ENCODE measurements around the gene DYNLT3.
A peak's percentile ranks its signal among the peaks of the same experiment; 100 is the strongest.

DYNLT3 gene, protein sequence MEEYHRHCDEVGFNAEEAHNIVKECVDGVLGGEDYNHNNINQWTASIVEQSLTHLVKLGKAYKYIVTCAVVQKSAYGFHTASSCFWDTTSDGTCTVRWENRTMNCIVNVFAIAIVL

DNA sequence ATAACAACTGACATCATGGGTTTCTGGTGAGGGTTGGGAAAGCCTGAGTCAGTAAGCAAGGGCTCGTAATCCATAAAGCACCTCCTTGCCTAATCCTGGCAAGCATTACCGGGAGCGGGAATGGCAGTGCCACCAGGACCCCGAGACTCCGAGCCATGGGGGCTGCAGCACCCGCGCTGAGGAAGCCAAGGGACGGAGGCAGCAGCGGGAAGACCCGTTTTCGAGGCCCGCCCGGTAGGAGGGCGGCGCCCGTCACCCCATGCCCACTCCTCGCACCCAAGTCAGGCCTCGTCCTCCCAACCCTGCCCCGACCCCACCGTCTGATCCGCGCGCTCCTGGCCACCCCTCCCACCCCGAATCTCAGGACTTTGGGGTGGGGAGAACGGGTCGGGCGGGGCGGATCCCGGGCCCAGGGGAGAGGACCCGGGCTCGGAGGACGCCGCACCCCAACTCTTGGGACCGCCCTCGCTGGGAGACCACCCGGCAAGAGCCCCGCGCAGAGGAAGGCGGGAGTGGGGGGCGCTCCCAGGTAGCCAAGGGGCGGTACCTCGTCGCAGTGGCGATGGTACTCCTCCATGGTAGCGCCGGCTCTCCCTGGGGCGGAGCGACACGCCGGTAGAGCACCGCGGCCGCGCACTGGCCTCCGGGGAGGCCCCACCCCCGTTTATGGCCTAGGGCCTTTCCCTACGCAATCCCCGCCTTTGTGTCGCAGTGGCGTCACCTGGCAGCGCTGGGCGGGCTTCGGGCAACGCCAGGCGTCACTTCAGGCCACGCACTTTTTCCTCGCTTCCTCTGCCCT lies at the start of gene DYNLT3:
DYNLT3 (minus strand) TSS at position 638 of the 799 bp plus-strand sequence; CDS start at position 577, 61 bp downstream.
- DNase-seq, result peak; percentile 56

DNA sequence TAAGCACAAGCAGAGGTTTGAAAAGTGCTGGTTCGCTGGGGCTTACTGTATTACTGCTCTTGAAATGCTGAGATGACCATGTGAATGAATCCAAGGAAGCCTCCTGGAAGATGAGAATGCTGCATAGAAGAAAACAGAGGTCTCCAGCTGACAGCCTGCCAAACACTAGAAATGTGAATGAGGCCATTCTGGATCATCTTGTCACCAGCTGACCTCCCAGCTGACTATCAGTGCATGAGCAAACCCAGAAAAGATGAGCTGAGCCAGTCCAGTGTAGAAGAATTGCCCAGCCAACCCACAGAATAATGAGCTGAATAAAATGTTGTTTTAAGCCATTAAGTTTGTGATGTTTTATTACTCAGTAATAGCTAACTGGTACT lies 49.1 kb upstream of the DYNLT3 start:
- DNase-seq, result peak; percentile 1

DNA sequence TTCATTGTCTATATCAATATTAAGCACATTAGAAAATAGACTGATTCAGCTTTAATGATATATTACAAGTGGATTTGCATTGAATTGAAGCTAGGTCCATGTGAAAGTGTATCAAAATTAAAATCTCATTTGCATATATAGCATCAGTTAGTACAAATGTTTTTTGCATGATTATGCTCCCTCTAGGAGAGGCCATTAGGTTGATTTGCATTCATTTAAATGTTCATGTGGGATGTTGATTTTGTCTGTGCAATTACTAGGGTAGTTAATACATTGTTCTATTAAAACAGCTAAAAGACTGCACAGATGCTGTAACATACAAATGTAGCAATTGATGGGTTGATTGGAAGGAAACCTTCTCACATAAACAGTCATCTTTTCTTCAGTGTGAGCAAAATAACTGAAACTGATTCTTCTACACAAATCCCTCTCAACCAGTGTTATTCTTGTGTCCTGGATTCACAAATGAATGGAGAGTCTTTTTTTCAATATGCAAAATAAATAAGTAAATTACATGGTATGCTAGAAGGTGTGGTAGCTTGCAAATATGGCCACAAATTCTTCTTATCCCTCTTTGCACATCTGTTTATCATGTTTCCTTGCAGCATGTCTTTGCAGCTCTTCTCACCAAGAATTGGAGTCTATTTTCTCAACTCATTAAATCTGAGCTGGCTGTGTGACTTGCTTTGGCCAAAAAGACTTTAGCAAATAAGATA lies 48.6 kb upstream of the DYNLT3 start:
- DNase-seq, result no peak

DNA sequence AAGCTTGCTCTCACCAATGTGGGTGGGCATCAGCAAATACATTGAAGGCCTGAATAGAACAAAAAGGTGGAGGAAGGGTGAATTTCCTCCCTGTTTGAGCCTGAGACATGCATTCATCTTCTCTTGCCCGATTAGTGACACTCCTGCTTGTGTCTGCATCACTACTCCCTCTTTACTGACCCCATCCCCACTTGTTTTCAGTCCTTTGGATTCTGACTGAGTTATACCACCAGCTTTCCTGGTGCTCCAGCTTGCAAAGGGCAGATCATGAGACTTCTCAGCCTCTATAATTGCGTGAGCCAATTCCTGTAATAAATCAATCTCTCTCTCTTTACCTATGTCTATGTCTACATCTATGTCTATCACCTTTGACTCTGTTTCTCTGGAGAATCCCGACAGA lies 47.4 kb upstream of the DYNLT3 start:
- DNase-seq, result no peak

GRCh38 chrX:37888010-37888409 lies 40.6 kb upstream of the DYNLT3 start:
- DNase-seq, result no peak

DNA sequence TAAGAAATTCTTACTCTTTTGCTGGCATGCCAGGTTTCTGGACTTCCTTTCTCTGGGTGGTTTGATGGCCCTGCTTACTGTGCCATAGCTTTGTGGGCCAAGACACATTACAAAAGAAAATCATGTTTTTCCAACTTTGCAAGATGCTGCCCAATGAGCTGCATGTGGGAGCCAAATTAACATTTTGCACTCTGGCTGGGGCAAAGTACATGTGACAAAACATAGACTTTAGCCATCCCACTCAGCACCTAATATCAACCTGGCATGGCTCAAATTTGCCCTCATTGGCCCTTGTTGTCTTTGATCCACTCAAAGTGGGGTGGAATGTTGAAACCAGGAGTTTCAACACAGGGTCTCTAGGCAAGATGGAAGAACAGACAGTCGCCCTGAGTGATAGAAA lies 40.0 kb upstream of the DYNLT3 start:
- no peak for DNase-seq

DNA sequence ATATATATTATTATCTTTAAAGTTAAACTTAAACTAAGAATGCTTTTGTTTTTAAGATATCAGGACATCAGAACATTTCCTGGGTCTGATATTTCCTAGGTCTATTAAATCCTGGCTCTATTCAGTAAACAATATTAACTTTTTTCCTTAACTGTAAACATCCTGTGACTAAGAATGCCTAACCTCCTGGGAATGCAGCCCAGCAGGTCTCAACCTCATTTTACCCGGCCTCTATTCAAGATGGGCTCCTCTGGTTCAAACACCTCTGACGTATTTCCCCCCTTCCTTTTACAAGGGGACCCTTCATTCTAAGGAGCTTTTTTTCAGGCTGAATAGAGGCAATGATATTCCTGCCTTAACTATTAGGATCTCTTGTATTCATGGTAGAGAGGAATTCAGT lies 35.8 kb upstream of the DYNLT3 start:
- no peak for DNase-seq

DNA sequence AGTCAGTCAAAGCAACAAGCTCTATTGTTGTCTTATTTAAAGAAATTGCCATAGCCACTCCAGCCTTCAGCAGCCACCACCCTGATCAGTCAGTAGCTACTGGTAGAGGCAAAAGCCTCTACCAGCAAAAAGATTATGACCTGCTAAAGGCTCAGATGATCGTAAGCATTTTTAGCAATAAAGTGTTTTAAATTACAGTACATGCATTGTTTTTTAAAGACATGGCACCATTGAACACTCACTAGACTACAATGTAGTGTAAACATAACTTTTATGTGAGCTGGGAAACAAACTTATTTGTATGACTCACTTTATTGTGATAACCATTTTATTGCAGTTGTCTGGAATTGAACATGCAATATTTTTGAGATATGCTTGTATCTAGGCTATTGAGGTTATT lies 32.3 kb upstream of the DYNLT3 start:
- DNase-seq, result no peak

- DNase-seq, result no peak
Observed at GRCh38 chrX:37876716-37877115, 29.3 kb upstream of the DYNLT3 start.

DNA sequence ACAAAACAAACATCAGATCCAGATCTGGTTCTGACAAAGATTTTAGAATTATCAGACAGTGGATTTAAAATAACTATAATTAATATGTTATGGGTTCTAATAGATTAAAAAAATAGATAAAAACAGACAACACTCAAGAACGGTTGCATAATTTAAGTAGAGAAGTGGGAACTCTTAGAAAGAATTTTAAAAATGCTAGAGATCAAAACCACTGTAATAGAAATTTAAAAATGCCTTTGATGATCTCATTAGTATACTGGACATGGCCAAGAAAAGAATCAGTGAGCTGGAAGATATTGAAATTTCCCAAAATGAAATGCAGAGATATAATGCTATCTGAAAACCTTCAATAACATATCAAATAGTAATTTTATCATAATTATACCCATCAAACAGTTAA lies 28.3 kb upstream of the DYNLT3 start:
- DNase-seq, result no peak

DNA sequence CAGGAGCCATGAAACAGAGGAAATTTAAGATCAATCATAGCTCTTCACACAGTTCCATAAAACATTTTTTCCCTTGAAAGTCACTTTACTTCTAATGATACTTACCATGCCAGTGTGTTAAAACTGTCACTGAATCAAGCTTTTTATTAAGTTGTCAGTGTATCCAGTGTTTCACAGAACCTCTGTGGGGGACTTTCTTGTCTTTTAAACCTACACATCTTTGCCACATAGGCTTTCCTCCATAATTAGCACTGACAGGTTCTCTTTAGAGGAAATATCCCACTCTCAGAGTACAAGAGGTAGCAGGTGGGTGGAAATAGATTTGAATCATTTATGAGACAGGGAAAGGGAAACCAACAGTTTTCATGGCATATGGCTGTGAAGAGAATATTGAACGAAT lies 25.8 kb upstream of the DYNLT3 start:
- no peak for DNase-seq

GRCh38 chrX:37872303-37872655 lies 24.9 kb upstream of the DYNLT3 start:
- DNase-seq, result no peak

- no peak for DNase-seq
Observed at GRCh38 chrX:37871626-37872302, 24.4 kb upstream of the DYNLT3 start.

GRCh38 chrX:37867536-37868153 lies 20.3 kb upstream of the DYNLT3 start:
- no peak for DNase-seq

DNA sequence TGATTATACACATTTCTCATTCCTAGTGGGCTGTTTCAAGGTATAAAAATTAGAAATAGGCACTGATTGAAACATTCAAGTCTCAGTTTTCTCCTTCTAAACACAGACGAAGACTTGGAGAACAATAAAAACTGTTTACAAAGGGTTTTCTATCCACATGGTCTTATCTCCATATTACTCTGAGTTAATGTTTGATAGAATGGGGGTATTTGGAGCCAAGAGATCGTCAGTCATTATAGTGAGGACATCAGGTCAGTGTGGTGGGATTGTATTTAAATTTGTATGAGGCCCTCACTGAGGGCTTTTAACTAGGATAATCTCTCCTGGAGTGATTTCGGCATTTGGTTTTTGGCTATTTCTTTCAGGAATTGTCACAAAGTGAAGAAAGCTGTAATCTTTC lies 16.4 kb upstream of the DYNLT3 start:
- no peak for DNase-seq

GRCh38 chrX:37862851-37863250 lies 15.5 kb upstream of the DYNLT3 start:
- DNase-seq, result no peak

DNA sequence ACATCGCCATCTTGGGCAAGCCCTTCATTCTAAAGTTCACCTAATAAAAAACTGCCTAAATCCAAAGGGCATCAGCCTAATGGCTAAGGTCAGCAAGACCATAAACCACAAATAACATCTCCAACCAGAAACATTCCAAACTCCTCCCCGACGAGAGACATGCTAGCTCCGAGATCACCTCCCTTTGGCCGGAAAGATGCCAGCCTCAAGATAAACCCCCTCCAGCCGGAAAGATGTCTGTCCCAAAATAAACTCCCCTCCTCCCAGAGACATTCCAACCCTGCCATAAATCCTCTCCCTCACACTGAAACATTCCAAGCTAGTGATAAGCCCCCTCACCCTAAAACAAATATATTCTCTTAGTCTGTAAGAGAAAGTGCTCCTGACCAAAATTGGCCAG lies 13.3 kb upstream of the DYNLT3 start:
- DNase-seq, result no peak

- no peak for DNase-seq
Observed at GRCh38 chrX:37854748-37855147, 7.4 kb upstream of the DYNLT3 start.

DNA sequence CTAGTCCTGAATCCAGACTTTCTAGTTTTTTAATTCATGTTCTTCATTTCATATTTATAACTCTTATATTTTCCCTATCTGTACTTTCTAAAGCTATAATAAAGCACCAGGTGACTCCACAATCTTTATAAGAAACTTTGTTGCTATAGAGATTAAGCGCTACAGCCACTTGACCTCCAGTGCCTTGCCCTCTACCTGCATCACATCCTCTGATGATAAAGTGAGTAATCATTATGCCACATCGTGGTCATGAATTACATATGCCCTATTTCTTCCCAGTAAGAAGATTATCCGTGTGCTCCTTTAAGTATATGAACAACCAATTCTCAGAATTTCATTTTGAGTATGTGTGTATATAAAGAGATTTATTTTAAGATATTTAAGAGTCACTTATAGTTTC lies 6.8 kb upstream of the DYNLT3 start:
- no peak for DNase-seq

GRCh38 chrX:37847733-37848197 lies 394 bp upstream of the DYNLT3 start:
- no peak for DNase-seq

- no peak for DNase-seq
Observed at GRCh38 chrX:37846558-37846933, 825 bp downstream of the DYNLT3 start.

GRCh38 chrX:37846141-37846540 lies 1.2 kb downstream of the DYNLT3 start:
- DNase-seq, result no peak

- no peak for DNase-seq
Observed at GRCh38 chrX:37844622-37845021, 2.7 kb downstream of the DYNLT3 start.

Measured in midbrain (tissue), 1 donor.